GM18526 (cell line): ENCODE results near the gene LRWD1.

Experiments used
- POLR2A ChIP-seq: IDR thresholded peaks from 3 replicates; pipeline ENCODE4 v1.6.1; 2011; ENCODE audit not compliant: insufficient read length; ENCODE audit errors: extremely low read depth

Gene LRWD1

DNA sequence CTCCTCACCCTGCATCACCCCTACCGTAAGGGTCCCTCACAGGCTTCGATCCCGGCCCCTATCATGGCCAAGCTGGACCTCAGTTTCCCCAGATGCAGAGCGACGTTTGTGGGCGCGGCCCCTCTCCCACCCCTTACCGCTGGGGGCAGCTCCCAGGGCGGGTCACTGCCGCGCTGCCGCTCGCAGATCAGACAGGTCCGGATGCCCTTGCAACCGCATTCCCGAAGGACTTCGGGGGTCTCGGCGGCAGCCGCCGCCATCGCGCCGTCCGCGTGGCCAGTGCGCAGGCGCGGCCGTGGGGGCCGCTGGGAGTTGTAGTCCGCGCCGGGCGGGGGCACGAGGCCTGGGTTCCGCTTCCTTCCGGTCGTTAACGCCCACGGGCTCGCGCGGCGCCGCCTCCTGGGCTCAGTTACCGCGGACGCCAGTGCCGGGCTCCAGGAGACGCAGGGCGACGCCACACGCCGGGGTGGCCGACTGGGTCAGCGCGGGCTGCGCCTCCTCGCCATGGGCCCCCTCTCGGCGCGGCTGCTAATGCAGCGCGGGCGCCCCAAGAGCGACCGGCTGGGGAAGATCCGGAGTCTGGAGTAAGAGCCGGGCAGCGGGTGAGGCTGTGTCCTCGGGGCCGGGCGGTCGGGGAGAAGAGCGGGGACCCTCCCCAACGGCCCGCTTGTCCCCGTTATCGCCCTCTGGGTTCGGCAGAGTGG is at the start of gene LRWD1, which contains the start of gene ALKBH4:
TSS of gene LRWD1 (plus strand) at position 408 of the 704 bp plus-strand sequence. CDS start at position 505, 97 bp downstream.
TSS of gene ALKBH4 (minus strand) at position 287 of the 704 bp plus-strand sequence. CDS start at position 260, 27 bp downstream.
- peak; percentile 87 for TF ChIP-seq POLR2A

DNA sequence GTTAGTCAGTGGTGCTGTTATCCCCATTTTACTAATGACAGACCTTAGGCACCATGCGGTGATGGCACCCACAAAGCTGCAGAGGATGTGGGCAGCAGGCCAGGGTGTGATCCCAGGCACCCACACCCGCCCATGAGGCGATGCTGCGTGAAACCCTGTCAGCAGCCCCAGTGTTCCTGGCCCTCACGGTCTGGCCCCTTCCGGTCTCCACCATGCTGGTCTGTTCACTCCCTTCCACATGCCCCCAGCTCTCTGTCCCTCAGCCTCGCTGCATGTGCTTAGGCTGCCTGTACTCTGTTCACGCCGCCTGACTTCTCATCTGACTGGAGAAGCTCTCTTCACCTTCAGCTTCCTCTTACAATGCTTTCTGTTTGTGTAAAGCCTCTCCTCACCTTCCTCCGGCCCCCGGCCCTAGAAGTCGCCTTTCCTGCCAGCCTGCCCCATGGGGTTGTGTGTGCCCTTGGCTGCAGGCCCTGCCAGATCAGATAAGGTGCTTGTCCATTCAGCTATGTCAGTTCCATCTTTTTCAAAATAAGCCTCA is 49.0 kb upstream of the LRWD1 start:
- TF ChIP-seq POLR2A, result no peak

DNA sequence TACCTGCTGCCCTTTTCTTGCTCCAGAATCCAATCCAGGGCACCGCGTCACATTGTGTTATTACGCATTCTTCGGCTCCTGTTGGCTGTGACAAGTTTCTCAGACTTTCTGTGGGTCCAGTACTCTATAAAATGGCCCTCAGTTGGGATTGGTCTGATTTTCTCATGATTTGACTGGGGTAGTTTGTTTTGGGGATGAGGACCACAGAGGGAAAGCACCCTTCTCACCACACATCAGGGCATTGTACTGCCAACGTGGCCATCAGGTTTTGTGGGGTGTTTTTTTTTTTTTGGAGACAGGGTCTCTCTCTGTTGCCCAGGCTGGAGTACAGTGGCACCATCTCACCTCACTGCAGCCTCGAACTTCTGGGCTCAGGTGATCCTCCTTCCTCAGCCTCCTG is 48.4 kb upstream of the LRWD1 start:
- no peak for TF ChIP-seq POLR2A

- TF ChIP-seq POLR2A, result no peak
Measured at GRCh38 chr7:102417105-102417504, 47.7 kb upstream of the LRWD1 start.

GRCh38 chr7:102418592-102418991 is 46.2 kb upstream of the LRWD1 start:
- TF ChIP-seq POLR2A, result no peak

- no peak for TF ChIP-seq POLR2A
Measured at GRCh38 chr7:102421706-102422240, 43.0 kb upstream of the LRWD1 start.

DNA sequence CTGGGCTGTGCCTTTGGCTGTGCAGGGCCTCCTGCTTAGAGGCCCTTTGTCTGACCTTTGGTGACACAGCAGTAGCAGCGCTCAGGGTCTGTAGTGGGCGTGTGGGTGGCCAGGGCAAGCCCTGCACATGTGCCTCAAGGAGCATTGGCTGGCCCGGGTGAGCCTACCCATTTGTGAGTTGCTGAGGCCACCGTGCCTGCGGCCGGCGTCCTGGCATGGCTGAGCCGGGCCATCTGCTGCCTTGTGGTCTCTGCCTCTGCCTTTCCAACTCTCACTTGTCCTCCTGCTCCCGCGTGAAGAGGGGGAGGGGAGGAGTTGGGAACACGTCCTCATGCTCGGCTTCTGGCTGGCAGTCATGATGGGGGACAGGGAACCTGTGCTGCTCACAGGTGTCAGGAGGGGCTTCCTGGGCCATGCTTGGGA is 40.6 kb upstream of the LRWD1 start:
- TF ChIP-seq POLR2A, result no peak

GRCh38 chr7:102424787-102425218 is 40.0 kb upstream of the LRWD1 start:
- TF ChIP-seq POLR2A, result peak; percentile 38

DNA sequence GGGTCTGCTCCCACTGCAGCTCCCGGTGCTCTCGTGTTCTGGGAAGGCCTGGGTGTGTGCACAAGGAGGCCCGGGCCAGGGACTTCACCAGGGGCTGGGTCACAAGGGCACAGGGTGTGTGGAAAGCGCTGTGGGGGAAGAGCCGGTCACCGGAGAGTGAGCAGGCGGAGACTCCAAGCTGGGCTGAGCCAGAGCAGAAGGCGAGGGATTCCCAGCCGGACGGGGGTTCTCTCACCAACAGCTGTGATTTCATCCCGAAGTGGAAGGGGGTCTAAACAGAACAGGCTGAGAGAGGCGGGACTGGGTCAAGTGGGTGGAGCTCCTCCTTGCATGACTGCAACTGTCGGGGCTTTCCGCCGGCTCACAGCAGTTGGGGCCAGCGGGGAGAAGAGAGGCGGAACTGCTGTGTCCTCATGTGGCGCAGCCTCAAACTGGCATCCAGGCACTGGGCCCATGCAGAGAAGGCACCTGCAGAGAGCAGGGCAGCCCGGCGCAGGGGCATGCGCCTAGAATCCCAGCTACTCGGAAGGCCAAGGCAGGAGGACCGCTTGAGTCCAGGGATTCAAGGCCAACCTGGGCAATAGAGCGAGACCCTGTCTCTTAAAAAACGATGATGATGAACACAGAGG is 39.0 kb upstream of the LRWD1 start:
- peak; percentile 86 for TF ChIP-seq POLR2A

GRCh38 chr7:102426268-102427018 is 38.3 kb upstream of the LRWD1 start:
- TF ChIP-seq POLR2A, result peak; percentile 46

GRCh38 chr7:102427019-102427405 is 37.8 kb upstream of the LRWD1 start:
- no peak for TF ChIP-seq POLR2A

DNA sequence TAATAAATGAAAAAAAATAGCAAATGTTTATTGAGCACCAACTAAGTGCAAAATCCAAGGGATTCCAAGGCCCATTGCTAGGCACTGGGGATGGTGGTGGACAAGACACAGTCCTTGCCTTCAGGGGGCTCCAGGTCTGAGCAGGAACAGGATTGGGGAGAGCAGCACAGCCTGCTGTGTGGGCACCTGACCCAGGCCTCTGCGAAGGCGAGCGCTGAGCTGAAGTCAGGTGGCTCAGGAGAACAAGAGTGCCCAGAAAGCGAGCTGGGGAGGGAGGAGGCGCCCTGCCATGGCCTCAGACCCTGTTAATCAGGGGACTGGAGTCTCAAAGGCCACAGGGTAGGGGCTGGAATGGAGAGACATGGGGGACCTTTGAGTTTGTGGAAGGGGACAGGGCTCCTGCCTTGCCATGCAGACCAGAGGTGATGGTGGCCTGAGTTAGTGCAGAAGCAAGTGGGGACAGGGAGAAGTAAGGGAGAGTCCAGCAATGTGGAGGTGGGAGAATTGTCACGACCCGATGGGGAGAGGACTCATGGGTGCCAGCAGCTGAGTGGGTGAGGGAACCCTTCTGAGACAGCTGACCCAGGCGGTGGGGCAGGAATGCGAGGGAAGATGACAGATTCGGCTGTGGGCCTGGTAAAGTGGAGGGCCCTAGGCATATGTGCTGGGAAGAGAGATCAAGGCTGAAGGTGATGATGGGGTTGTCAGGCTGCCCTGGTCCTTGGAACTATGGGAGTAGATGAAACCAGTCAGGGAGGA is 35.5 kb upstream of the LRWD1 start:
- no peak for TF ChIP-seq POLR2A

- TF ChIP-seq POLR2A, result peak; percentile 46
Measured at GRCh38 chr7:102431617-102432298, 33.0 kb upstream of the LRWD1 start.
